ENCODE data around the gene FMN1.
A peak's percentile ranks its signal among the peaks of the same experiment; 100 is the strongest.

The FMN1 gene

DNA sequence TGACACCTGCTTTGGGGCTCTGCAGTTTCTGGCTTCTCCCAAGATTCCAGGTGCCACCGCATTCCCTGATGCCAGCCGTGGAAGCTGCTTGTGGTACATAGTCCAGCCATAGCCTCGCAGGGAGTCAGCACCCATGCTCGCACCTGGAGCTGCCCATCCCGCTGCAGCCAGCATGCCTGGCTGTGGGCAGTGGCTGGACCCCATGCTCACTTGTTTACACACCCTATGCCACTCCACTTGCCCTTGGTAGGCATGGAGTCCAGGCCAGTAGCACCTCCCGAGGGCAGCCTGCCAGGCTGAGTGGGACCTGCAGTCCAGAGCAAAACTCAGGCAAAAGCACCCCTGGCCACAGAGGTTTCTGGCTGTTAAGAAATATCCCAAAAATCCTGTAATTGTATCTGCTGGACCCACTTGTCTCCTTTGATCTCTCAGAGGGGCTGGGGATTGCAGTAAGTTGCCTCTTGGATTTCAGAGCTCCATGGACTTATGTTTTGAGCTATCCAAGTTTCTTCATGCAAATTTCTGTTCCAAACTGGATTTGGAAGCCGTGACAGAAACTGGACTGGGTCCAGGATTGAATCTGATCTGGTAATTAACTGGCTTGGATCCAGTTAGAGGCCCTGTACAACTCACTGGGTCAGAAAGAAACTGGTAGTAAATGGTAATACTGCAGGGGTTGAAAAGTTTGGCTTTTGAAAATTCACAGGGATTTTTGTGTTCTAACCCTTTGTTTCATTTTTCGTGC lies 149.3 kb downstream of the FMN1 start:
- no peak for DNase-seq

DNA sequence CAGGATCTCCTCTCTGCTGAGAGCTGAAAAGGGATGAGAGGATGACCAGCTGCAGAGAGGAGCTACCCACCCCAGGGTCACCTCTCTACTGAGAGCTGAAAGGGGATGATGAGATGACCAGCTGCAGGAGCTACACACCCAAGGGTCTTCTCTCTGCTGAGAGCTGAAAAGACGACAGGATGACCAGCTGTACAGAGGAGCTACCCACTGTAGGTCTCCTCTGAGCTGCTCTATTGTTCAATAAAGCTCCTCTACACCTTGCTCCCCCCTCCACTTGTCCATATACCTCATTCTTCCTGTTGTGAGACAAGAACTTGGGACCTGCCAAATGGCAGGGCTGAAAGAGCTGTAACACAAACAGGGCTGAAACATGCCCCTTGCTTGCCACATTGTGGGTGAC lies 149.9 kb downstream of the FMN1 start:
- DNase-seq, result no peak

DNA sequence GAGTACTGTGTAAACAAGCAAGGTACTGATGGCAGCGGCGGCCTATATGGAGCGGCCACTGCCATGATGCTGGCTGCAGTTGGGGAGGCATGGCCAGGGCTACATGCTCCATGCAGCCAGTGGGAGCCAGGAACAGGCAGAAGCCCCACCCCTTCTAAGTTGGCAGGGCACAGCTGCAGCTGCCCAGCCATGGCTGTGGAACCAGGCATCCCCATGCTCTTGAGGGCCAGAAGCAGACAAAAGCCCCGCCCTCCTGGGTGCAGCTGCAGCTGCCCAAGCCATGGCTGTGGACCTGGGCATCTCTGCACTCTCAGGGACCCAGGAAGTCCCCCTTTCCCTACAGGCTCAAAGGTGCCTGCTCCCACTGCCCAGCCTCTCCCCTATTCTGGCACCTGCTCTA lies 150.9 kb downstream of the FMN1 start:
- DNase-seq, result no peak

DNA sequence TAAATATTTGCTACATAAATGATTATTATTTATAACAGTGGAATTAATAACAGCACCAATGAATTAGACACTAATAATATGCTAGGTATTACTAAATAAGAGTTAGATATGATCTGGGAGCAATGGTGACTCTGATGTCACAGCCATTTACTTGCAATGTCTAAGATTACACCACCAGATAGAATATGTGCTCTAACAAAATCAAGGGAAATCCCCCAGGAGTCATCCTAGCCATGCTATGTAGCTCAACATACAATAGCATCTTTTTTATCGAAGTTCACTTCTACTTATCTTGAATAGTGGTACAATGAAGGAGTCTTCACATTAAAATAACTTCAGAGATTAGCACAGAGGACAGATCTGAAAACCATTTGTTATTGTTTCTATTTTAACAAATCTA lies 154.0 kb downstream of the FMN1 start:
- DNase-seq, result no peak

DNA sequence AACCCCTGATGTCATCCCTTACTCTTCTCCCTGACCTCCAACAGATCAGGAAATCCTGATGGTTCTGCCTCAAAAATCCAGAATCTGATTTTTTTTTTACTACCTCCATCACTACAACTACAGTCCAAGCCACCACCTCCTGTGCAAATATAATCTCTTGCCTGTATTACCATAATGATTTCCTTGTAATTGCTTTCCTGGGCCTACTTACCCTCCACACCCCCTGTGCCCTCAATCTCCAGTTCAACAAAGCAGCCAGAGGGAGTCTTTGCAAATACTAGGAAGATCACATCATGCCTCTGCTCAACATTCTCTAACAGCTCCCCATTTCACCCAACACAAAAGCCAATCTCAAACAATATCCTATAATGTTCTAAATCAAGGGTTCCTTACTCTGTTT lies 159.9 kb downstream of the FMN1 start:
- DNase-seq, result no peak

DNA sequence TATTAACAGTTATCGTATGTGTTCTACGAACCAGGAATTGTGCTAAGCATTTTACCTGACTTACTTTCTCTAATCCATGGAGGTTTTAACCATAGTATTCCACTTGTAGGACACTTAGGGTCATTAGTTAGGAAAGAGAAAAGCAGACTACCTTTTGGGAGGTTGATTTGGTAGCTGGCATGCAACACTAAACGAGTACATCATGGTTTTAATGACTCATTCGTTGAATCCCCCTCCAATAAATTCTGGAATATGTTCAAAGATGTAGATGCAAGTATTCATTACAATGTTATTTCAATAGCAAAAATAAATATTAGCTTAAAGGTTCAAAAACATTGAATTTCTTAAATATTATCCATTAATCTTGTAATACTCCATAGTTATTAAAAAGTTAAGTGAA lies 162.5 kb downstream of the FMN1 start:
- DNase-seq, result no peak

DNA sequence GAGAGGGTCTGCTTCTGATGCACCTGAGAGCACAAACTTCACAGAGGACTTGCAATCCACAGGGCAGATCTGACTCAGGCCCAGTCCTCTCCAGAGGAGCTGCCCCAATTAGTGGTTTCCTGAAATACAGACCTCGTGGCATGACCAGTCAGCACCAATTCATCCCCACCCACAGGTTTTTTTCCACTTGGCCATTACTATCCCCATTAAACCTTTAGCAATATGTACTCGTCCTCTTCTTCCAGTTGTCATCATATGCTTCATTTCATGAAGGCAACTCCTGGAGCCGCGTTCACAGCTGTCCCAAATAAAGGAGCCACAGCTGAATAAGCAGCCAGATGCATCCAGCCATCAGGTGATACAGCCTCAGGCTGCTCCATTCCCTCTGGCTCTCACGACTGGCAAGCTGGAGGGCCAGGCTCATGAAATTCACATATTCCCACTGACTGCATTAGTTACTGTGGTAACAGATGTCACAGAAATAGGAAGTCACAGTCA lies 163.1 kb downstream of the FMN1 start:
- DNase-seq, result peak; percentile 69

DNA sequence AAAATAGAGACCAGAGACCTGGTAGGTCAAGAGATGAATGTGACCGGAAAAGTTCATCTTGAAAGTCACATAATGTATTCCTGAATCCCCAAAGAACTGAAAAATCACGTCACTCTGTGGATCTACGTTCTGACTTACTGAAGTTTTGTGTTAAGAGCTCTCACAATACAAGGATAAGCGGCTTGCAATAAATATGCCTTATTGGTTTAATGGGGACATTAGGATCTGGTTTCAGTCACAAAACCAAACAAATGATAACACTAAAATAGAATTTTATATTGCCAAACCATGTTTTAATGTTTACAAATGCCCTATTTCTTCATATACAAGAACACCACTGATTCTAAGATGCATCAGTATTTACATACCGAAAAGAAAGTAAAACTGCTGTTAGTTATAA lies 164.2 kb downstream of the FMN1 start:
- DNase-seq, result no peak

DNA sequence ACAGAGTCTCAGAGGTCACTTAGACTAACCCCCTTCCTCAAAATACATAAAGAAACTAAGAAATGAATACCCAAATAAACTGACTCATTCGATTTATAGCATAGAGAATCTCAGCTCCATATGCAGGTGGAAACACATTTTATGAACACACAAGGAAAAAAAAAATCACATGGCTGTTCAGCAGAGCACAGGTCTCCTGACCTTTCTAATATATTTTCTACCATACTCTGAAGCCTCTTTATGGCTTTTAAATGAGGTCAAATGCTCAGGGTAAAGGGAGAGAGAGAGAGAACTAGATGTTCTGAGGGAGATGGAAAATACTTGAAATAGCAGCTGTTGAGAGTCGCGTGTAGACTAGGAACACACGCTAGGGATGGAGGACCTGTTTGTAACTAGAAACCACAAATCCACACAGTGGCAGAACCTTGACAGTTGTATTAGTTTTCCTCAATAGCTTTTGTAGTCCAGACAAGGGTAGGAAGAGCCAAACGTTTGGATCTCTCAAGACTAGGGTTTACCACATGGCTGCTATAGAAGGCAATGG lies 165.3 kb downstream of the FMN1 start:
- no peak for DNase-seq

DNA sequence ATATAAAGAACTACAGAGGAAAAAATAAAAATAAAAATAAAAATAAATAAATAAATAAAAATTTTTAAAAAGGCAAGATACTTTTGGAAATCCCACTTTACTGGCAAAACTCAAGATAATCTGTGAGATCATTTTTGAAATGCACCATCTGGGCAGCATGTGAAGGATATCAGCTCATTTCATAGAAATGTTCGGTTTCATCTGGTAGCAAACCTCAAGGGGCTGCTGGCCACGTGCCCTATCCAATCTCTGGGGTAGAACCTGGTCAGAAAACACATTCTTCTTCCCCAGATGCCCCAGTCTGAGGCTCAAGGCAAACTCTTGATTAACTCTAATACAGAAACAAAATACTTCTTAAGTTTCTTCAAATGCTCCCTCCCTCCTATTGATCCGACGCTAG lies 166.0 kb downstream of the FMN1 start:
- no peak for DNase-seq

DNA sequence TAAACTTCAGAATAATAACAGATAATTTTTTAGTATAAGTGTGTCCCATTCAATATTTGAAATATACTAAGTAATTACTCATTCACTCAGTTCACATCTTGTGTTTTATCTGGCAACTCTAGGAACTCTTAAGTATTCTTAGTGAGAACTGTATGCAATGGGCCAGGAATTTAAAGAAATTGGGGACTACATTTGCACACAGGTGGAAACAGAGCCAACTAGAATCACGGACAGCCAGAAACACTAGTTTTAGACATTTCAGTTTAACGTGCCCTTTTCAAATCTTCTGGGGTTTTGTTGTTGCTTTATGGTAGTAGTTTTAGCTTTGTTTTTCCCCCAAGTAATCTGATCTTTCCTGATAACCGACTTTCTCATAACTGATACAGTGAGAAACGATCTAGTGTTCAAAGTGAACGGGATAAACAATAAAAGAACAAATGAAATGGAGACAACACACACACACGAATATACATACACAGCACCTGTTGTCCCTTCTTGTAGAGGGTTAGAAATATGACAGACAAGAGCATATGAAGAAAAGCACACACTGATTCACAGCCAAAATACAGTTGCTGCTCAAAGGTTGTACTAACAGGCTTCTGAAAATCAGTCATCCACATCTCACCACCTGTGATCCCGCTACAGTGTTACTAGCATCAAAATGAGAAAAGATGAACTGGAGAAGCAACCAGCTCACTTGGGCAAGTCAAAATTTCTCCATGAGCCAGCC lies 167.0 kb downstream of the FMN1 start:
- DNase-seq, result no peak

DNA sequence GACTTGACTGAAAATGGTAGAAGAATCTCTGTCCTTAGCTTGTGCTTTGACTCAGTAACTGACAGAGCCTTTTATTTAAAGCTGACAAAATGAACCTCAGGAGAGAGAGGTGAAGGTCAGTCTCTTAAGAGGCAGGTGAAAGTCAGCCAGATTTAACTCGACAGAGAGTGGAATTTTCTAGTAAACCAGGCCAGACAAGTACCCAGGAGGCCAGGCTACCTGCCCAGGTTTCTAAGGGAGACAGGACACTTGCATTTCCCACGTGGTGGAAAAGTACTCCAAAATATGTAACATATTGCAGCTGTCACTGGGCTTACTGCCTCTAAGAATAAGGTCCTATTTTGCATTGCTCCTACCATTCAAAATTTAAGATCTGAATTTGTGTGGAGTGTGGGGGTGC lies 167.9 kb downstream of the FMN1 start:
- DNase-seq, result no peak

DNA sequence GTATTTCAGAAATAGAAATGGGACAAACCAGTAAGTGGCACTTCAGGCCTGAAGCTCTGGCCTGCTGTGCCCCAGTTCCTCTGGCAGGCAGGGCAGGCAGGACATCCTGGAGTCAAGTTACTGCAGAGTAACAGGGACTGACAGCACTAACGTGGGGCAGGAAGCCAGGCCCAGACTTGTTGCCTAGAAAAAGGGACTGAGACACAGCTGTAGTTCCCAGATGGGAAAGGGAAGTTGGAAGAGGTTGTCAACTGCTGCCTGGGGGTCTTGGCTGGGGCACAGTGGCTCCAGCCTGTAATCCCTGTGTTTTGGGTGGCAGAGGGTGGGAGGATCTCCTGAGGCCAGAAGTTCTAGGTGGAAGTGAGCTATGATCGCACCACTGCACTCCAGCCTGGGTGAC lies 171.9 kb downstream of the FMN1 start:
- DNase-seq, result peak; percentile 62

DNA sequence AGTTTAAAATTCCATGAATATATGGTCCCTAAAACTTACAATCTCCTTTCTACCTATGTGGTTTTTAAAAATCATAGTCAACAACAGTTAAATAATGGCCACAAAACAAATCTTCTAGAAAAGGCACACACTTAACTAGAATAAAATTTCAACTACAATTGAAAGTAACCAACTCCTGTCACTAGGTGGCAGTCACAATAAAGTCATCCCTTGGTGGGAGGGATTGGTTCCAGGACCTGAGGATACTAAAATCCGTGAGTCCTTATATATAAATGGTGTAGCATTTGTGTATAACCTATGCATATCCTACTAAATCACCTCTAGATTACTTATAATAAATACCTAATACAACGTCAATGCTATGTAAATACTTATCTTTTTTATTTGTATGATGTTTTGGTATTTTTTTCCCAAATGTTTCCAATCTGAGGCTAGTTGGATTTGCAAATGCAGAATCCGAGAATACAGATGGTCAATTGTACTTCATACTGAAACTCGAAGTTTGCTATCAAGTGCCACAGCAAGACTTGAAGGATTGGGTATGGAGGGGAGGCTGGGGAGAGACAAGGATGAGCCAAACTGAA lies 172.6 kb downstream of the FMN1 start:
- peak; percentile 61 for DNase-seq

DNA sequence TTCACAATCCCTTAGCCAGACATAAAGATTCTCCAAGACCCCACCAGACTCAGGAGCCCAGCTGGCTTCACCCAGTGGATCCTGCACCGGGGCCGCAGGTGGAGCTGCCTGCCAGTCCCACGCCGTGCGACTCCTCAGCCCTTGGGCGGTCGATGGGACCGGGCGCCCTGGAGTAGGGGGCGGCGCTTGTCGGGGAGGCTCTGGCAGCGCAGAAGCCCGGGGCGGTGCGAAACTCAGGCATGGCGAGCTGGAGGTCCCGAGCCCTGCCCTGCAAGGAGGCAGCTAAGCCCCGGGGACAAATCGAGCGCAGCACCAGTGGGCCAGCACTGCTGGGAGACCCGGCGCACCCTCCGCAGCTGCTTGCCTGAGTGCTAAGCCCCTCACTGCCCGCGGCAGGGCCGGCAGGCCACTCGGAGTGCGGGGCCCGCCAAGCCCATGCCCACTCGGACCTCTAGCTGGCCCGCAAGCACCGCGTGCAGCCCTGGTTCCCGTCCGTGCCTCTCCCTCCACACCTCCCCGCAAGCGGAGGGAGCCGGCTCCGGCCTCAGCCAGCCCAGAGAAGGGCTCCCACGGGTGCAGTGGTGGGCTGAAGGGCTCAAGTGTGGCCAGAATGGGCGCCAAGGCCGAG lies 175.0 kb downstream of the FMN1 start:
- DNase-seq, result no peak

DNA sequence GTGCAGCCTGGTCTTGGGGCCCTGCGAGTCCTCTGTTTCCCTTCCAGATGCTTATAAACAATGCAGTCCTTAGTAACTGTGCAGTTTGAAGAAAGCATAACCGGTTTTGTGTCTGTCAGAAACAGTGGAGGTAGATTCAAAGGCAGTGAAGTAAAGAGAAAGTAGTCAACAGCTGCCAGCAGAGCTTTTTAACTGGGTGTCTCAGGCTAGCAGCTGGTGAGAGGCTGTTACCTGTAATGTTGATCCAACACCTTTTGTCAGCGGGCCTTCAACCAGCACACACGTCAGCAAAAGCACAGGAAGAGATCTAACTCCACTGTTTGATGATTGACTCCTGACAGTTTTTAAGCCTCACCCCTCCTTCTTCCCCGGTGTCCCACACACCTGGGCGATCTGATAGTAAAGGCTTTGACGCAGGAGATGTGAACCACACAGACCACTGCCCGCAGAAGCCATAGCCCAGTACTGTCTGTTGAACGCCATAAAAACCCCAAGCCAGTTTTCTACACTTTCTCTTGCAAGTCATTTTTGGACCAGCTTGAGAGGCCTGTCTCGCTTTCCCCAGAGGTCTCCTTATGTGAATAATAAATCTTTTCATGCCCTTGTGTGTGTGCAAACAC lies 178.0 kb downstream of the FMN1 start:
- DNase-seq, result no peak

DNA sequence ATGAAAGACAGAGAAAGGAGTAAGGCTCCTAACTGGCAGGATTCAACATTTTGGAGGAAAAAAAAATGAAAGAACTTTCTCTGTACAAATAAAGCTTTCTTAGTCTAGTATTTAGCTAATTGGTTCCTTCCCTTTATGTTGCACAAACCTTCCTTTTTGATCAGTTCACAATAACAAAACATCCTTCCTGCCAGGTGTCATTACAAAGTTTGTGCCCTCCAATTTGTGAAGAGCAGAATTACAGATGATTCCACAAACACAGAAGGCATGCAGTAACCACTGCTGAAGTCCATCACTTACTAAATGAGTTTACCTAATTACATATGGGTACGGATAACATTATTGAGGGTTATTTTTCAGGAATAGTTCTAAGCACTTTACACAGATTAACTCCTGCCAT lies 179.9 kb downstream of the FMN1 start:
- DNase-seq, result no peak

DNA sequence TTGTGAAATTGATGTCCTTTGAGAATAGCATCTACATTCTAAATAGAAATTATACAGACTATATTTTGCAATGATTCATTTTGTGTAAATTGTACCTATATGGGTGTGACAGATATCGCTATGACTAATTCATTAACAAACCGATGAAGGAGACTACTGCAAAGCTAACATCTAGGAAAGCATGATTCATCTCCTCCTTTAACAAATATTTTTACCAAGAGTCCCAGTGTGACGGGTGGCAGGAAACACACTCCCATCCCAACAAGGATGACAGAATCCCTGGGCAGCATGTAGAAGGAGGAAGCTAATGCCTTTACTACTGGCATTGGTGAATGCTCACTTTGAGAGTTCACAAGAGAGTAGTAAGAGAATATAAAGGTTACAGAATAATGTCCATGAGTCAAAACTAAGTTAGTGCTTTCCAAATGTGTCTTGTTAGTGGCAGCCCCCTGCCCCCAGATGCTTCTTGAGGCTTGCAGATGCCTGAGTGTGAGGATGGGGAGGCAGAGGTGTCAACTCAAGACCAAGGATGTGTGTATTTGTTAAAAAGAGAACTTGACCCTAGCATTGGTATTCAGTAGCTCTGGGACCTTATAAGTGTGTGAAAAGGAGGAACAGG lies 180.6 kb downstream of the FMN1 start:
- DNase-seq, result peak; percentile 80

DNA sequence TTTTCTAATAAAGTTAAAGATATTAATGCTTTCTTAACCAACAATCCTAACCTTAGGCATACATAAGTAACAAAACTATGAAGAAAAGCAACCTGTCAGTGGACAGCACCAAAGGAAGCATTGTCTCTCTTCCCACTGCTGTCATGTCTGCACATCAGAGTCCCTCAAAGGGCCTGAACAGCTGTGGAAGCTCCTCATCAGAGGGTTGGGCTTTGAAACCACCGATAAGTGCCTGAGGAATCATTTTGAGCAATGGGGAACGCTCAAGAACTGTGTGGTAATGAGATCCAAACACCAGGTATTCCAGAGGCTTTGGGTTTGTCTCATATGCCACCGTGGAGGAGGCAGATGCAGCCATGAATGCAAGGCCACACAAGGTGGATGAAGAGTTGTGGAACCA lies 182.5 kb downstream of the FMN1 start:
- DNase-seq, result no peak

DNA sequence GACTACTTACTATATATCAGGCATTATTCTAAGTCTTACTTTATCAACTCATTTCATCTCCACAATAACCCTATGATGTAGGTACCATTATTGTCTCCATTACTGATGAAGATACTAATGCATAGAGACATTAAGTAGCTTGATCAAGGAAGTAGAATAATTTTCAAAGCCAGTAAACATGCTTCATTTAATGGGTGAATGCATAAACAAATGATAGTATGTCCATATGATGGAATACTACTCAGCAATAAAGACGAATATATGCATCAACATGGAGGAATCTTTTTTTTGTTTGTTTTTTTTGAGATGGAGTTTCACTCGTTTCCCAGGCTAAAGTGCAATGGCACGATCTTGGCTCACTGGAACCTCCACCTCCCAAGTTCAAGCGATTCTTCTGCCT lies 184.9 kb downstream of the FMN1 start:
- DNase-seq, result no peak

DNA sequence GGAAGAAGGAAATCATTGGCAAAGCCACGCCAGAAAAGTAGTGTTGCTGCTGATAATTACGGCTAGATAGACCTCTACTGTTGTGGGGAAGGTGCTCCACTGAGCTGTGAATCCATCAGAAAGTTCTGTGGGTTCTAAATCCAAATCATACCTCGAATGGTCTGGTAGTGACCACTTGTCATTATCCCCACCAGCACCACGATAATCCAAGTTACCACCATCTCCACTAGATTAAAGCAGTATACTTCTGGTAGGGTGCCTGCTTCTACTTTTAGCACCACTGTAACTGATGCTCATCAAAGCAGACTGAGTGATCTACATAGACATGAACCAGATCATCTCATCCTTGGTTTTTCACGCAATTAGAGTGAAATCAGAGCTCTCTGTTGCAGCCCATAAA lies 185.5 kb downstream of the FMN1 start:
- no peak for DNase-seq

DNA sequence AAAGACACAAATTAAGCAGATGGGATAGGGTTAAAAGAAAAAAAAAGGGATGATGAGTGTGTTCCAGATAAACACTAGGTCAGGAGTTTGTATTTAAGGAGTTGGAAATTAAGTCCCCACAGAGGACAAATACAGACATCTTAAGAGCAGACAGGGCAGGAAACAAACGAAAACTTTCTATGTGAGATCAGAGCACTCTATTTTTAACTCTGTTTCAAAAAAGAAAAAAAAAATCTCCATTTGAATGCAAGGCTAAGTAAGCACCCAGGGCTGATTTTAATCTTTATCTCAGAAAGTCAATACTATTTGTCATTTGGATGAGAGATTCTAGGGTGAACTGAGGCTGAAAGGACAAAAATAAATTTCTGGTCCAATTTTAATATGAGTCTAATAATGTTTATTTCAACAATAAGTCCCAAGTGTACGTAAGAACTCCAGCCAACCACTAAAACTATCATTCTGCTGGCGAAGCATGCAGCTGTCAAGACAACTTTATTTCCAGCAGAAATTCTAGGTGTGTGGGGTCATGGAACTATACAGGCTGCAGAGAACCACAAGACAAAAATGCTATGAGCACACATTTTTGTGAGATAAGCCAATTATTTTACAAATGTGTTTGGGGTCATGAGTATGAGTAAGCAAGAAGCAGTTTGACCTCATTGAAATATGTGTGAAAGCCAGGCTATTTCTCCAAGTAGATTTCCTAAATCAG lies 186.1 kb downstream of the FMN1 start:
- peak; percentile 81 for DNase-seq
